NCI-H146 treated with DMSO at 0.1 percent for 48 hours (cell line): ENCODE measurements around the gene SHISA4.
"Not testable (repeated sequence)": the region's sequence is repeated elsewhere in the genome, so short reads cannot be mapped to it uniquely, and the experiment has no call there.

Experiments
- DNase-seq: peaks from one replicate; lab custom pipeline; 2025; ENCODE audit not compliant: unreplicated experiment; lab: John Stamatoyannopoulos, UW

The SHISA4 gene

DNA sequence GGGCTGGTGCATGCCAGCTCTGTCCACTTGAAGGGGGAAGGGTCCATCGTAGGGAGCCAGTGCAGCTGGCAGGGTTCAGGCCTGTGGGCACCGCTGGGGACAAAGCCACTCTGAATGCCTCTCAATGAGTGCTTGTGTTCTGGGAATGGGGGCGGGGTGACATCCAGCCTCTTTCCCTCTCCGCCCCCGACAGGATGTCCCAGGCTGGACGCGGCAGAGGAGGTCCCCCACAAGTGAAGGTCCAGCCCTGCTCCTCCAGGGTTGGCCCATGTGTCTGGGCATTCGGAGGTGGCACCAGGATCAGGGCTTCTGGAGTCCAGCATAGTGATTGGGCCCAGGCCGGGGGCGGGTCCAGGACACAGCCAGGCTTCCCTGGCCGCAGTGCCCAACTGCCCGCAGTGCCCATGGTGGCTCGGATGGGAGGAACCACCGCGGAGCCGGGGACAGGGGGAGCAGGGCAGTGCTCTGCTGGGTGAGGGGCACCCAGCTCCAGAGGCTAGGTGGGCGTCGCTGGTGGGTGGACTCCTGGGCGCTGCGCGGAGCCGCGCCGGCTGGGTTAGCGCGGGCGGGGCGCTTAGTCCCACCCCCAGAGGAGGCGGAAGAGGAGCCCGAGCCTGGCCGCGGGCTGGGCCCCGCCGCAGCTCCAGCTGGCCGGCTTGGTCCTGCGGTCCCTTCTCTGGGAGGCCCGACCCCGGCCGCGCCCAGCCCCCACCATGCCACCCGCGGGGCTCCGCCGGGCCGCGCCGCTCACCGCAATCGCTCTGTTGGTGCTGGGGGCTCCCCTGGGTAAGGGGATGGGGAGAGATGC is at the start of gene SHISA4:
Gene SHISA4 (plus strand): TSS at position 617 of the 808 bp plus-strand sequence. CDS start 97 bp downstream, at position 714.
- DNase-seq = peak; percentile 33

- DNase-seq = not testable (repeated sequence)
Observed at GRCh38 chr1:201839089-201839488, 49.6 kb upstream of the SHISA4 start.

- no peak for DNase-seq
Observed at GRCh38 chr1:201840055-201840454, 48.6 kb upstream of the SHISA4 start.

GRCh38 chr1:201840490-201840889 is 48.2 kb upstream of the SHISA4 start:
- no peak for DNase-seq

DNA sequence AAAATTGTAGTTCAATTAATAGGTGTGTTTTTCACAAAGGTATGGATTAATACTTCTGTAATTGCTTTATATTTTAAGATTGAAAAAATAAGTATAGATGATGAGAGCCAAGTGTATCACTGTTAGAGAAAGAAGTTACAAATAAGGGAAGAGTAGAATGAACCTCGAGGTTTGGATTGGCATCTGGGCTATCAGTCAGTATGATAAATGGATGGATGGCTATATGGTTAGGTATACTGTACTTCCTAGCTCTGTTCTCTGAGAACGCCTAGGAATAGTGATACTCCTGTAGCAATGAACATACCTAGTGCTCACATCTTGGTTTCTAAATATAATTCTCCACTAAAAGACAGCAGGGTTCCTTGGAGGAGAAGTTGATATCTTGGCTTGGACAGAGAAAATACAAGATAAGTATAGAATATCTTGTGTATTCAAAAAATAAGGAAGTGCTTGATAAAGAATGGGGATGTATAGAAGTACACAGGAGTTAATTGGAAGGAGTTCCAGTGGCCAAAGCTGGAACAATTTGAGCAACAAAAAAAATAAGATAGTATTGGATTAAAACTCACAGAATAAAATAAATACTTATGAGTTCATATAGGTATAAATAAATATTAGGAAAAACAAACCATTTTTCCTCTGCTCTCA is 47.3 kb upstream of the SHISA4 start:
- DNase-seq = no peak

DNA sequence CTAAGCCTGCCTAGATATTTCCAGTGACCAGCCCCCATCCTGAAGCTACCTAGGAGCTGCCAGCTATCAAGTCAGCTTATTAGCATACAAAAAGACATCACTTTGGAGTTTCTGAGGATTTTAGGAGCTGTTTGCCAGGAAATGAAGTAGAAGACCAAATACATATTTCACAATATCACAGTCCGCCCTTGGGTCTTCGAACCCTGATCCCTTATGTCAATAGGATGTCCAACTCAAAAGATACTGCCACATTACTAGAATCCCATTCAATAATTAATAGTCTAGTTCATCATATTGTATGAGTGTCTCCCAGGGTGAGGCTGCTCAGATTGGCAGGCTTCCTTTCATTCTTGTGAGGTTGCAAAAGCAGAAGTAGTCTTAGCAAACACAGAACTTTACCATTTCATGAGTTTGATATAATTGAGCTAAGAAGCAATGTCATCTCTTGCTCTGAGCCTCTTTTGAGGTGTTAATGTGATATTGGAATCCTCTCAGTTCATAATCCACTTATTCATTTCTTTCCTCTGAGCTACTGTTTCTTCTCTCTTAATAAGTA is 46.1 kb upstream of the SHISA4 start:
- DNase-seq = no peak

GRCh38 chr1:201845331-201846083 is 43.2 kb upstream of the SHISA4 start:
- DNase-seq = no peak

DNA sequence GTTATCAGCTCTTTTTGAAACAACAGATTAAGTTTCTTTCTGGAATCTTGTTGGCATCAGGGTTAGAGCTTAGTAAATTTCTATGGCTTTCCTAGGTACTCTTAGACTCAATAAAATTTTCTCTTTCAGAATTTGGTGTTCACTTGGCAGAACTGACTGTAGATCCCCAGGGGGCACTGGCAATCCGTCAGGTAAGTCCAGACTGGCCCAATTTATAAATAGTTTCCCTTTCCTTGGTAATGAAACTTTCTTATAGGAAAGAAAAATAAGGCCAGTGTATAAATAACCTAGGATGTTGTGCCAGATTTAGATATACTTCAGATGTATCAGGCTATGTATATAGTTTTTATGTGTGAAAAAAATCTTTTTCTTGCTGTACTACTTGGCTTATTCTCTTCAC is 41.5 kb upstream of the SHISA4 start:
- no peak for DNase-seq

DNA sequence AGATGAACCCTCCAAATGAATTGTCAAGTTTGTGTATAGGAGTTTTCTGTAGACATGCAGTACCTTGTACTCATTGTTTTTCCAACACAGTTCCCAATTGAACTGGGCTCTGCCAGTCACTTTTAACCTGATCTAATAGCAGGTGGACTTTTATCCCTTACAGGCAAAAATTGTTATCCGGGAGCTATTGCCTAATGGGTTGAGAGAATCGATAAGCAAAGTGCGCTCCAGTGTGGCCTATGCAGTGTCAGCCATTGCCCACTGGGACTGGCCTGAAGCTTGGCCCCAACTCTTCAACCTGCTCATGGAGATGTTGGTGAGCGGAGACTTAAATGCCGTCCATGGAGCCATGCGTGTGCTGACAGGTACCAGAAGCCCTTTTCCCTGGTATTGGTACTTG is 40.5 kb upstream of the SHISA4 start:
- DNase-seq = no peak

GRCh38 chr1:201849372-201850052 is 39.2 kb upstream of the SHISA4 start:
- DNase-seq = no peak

DNA sequence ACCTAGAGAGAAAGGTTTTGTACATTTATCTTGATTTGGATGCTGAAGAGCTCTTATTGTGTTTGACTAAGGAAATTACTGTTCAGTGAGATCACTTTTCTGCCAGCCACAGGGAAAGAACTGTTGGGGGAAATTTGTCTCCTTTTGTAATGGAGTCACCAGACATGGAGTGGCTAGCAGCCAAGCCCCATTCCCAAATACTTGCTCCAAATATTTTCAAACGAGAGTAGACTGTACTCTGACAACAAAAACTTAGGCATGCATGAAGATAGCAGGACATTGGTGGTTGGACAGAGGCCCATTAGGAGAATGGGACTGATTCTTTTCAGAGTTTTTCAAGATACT is 38.7 kb upstream of the SHISA4 start:
- no peak for DNase-seq

GRCh38 chr1:201851949-201852348 is 36.7 kb upstream of the SHISA4 start:
- no peak for DNase-seq

GRCh38 chr1:201856722-201857121 is 32.0 kb upstream of the SHISA4 start:
- not testable (repeated sequence) for DNase-seq

GRCh38 chr1:201859424-201859823 is 29.3 kb upstream of the SHISA4 start:
- DNase-seq = no peak

DNA sequence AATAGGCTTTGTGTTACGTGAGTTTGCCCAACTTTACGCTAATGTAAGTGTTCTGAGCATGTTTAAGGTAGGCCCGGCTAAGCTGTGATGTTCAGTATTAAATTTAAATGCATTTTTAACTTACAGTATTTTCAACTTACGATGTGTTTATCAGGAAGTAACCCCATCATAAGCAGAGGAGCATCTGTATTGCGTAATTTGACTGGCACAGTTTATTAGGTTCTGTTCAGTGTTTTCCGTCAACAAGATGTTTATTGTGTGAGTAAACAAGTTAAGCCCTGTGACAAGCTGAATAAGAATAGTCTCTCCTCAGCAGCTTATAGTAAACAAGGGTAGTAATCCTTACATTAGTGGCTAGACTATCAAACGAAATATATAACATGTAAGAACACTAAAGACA is 27.2 kb upstream of the SHISA4 start:
- no peak for DNase-seq

- no peak for DNase-seq
Observed at GRCh38 chr1:201870397-201870796, 18.3 kb upstream of the SHISA4 start.

- no peak for DNase-seq
Observed at GRCh38 chr1:201874672-201875071, 14.0 kb upstream of the SHISA4 start.

- no peak for DNase-seq
Observed at GRCh38 chr1:201876148-201876818, 12.4 kb upstream of the SHISA4 start.

DNA sequence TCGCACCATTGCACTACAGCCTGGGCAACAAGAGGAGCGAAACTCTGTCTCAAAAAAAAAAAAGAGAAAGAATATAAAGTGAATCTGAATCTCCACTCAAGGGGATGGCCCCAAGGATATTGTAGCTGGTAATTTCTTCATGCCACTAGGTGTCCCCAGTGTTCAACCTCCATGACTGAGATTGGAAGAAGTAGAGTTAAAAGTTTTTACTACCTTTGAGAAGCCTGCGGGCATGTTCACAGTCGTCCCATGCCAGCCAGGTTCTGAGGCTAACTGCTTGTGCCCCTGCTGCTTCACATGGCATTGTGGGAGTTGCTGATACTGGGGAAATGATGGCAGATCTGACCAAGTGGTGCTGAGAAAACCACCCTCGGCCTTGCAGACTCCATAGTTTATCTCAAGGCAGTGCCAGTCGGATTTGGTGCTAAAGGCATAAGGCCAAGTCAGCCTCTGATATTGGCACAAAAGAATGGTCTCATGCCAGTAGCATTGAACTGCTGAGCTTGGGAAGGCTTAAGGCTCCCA is 10.8 kb upstream of the SHISA4 start:
- no peak for DNase-seq

DNA sequence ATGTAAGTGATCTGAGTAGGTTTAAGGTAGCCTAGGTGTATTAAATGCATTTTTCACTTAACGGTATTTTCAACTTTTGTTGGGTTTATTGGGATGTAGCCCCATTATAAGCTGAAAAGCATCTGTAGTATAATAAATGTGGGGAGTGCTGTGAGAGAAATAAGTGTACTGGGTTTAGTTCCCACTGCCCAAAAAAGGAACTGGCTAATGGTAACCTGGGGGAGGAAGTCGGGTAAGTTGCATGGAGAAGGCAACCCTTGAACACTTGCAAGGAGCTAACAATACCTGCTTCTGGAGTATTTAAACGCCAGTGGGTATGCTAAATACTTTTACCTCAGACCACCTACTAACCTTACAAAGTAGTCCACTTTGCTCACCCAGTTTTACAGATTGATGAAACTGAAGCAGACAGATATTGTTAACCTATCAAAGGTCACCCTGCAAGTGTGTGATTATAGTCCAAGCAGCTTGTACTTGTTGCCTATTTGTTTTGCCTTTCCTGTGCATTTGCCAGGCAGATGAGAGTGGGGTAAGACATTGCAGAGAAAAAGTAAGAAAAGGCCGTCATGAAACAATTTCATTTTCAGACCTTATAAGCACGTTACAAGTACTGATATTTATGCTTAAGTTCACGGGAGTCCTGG is 7.6 kb upstream of the SHISA4 start:
- DNase-seq = no peak
